OCI-LY1 (cell line): ENCODE results near the gene RNF144B.

Experiments
- CTCF ChIP-seq: fragments of 200-600 bp; sonication (generic), shearing (Covaris generic); IDR thresholded peaks from 2 replicates; pipeline ENCODE4 v1.5.1; 2017; ENCODE audit warnings: mild to moderate bottlenecking, antibody characterized with exemption, low read length, moderate library complexity, mixed read lengths
- EZH2 ChIP-seq: fragments of 200-600 bp; sonication (generic), shearing (Covaris generic); IDR thresholded peaks from 2 replicates; pipeline ENCODE4 v1.8.0; 2017; ENCODE audit warnings: borderline replicate concordance, mixed run types, mild to moderate bottlenecking, antibody characterized with exemption, low read length, moderate library complexity, mixed read lengths

DNA sequence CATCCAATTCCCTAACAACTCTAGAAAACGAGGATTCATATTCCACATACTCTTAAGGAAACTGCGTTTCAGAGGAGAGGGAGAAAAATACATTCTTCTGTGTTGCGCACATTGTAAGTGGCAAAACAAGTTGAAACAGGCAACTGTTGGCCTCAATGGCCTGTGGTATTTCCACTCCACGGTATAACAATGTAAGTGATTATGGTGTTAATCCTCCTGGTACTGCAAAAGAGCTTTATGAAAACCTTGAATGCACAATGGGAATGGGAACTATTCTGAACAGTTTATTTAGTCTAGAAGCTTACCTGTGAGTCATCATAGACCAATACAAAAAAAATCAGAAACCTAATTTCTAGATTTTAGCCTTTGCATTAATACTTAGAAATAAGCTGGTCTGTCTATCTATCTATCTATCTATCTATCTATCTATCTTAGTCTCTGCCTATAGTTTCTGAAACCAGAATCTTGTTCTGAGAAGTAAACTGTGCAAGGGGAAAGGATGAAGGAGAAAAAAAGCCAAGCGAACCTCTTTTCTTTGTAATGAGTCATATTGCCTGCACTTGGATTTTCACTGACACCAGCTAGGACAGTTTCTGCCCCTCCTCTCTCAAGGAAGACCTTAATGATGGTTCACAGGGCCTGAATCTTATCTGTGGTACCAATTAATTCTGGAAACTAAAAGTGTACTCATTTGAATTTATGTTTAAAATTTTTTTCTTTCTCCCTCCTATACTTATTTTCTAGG, 101.5 kb downstream of the RNF144B start:
- TF ChIP-seq CTCF (no peak), EZH2 (no peak)
